HT-29 (cell line): ENCODE results near the gene ARNT2. TPM values are rescaled to one million over a fixed set of nuclear protein-coding genes. Genes with fewer than 3 reads are reported as not detected.
"Not testable (repeated sequence)": the region's sequence is repeated elsewhere in the genome, so short reads cannot be mapped to it uniquely, and the experiment has no call there.

Experiments
- DNase-seq: peaks from one replicate; pipeline ENCODE4 v3.0.0-alpha.2; 2015; ENCODE audit warnings: low spot score
- total RNA-seq: library from RNA; depleted of rRNA; stranded (reverse); fragments of >200 nt; shearing (Covaris generic); gene quantifications from 2 replicates; pipeline ENCODE4 v1.2.3, GENCODE V29; 2014; rRNA removed

Gene ARNT2
- total RNA-seq = not detected in 2 replicates

DNA sequence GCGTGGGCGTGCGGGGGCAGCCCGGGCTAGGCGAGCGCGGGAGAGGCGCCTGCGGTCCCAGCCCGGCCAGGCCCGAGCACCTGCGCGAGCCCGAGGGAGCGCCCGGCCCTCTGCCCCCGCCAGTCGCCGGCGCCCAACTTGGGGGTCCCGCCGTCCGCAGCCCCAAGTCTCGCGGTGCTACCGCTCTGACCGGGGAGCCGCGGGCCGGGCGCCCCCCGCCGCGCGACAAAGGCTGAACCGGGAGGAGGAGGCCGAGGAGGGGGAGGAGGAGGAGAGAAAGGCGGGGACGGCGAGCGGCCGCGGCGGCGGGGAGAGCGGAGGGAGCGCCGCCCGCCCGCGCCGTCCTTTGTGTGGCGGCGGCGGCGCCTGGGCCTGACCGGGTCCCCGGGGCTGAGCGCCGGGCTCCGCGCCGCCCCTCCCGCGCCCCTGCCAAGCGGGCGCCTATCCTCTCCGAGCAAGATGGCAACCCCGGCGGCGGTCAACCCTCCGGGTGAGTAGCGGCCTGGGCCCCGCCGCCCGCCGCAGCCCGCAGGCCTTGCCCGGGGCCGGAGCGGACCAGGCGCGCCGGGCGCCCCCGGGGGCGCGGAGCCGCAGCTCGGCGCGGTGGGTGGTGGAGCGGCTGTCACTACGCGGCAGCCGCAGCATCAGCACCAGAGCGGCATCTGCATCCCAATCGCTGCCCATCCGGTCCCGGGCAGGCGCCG, at the start of gene ARNT2:
Gene ARNT2 (plus strand): TSS at position 326 of the 704 bp plus-strand sequence. CDS start 134 bp downstream, at position 460.
- DNase-seq = no peak

GRCh38 chr15:80367094-80367493, 37.1 kb upstream of the ARNT2 start:
- peak; percentile 71 for DNase-seq

DNA sequence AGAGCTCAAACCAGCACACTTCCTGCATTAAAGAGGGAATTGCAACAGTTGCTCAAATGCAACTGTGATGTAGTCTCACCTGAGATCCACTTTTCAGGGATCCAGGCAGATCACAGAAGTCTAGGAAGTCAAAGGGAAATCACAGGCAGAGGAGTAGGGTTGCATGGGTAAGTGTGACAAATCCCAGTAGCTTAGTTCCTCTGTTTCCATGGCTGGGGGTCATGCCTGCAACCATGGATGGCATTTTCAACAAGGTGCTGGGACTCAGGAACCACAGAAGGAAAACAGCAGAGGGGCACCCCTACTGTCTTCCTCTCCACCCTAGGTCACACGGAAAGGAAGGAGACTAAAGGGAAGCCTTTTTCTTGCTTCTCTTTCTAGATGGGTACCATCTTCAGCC, 36.5 kb upstream of the ARNT2 start:
- no peak for DNase-seq

DNA sequence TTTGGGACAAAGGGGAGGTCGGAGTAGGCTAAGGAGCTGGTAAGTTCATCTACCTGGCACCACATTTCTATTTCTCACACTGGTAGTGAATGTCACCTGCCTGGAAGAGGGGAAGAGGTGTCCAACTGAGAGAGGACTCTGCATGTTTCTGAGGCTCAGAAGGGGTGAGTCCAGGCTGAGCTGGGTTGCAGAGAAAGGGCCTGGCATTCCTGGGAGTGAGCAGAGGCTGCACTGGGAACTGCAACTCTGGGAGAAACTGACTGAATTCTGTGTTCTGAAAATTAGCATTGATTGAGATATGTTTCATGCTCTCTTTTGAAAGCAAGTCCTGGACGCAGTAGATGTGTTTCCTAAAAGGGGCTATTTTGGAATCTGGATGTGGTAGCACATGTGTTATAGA, 32.3 kb upstream of the ARNT2 start:
- DNase-seq = no peak

- no peak for DNase-seq
Observed at GRCh38 chr15:80374441-80374840, 29.7 kb upstream of the ARNT2 start.

DNA sequence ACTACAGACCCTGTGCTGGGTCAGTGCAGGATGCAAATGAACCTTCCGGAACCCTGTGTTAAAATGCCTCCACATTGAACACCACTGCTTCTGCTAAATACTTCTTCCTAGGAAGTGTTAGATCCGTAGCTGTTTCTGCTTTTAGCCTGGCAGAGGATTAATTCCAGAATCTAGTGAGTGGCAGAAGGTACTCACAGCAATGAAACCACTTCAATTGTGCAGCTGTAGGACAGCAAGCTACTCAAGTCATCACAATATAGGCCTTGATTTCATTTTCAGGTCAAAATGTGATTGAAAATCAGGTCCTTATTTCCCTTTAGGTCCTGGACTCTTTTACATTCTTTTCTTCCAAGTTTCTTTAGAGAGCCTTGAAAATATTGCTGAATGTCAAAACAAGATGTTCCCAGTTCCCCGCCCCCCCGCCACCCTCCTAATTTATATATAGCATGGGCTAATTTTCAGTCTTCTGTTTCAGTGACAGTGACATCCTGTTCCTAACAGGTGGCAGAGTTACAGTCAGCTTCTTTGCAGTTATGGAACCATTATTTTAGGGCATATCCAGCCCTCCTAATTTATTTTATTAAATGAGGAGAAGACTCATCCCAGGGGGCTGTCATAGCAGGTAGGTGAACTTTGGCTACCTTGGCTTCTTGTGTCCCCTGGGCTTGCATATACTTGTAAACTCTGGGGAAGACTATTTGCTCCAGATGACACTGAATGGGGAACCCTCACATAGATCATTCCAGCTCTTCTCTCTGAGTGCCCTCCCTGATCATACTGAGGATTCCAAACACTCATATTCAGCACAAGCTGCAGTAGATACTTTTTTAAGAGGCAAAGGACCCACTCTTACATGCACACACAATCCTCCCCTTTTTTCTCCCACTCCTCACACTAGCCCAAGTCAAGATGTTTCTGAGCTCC, 28.0 kb upstream of the ARNT2 start:
- DNase-seq = no peak

- DNase-seq = no peak
Observed at GRCh38 chr15:80379693-80380092, 24.5 kb upstream of the ARNT2 start.

DNA sequence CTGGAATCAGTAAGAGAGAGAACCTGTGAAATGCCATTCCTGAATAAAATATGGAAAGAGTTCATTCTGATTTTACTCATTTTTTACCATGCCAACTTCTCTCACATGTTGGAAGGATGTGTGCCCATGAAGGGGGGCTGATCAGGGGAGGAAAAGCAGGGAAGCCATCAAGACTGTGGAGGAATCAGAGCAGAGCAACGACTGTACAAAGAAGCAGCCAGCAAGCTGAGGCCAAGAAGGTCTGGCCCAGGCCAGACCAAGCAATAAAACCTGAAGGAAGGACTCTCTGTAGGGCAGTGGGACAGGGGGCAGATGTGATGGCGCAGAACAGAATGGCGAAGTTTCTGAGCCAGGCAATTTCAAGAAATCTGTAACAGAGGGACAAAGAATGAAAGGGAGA, 24.0 kb upstream of the ARNT2 start:
- no peak for DNase-seq

DNA sequence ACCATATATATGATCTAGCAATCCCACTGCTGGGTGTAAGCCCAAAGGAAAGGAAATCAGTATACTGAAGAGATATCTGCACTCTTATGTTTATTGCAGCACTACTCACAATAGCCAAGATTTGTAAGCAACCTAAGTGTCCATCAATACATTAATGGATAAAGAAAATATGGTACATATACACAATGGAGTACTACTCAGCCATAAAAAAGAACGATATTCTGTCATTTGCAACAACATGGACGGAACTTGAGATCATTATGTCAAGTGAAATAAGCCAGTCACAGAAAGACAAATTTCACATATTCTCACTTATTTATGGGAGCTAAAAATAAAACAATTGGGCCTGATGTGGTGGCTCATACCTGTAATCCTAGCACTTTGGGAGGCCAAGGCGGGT, 21.9 kb upstream of the ARNT2 start:
- DNase-seq = no peak

- no peak for DNase-seq
Observed at GRCh38 chr15:80384432-80384831, 19.8 kb upstream of the ARNT2 start.

GRCh38 chr15:80386151-80386550, 18.0 kb upstream of the ARNT2 start:
- no peak for DNase-seq

DNA sequence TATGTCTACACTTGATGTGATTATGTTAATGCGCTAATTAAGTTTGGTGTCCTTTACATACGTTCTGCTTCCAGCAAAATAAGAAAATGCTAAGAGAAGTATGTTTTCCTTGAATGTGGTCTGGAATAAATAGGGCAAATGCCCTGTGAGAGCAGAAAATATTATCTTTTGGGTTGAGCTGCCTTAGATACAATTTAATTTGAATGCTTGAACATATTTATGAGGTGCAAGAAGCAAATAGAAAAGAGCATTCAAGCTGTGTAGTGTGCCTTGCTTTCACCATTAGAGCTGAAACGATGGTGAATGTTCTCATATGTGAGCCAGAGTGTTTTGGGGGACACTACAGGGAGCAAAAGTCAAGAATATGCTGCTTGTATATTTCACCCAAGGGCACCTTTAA, 15.9 kb upstream of the ARNT2 start:
- no peak for DNase-seq

DNA sequence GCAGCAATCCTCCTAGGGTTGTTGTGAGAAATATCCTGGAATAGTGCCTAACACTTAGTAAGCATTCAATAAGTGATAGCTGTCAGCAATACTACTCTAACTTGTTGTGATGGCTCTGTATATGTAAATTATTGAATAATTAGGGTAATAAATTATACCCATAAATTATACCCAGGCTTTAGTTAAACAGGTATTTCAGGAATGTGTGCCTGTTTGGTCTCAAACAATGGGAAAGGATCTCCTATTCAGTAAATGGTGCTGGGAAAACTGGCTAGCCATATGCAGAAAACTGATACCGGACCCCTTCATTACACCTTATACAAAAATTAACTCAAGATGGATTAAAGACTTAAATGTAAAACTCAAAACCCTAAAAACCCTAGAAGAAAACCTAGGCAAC, 14.8 kb upstream of the ARNT2 start:
- no peak for DNase-seq

- DNase-seq = not testable (repeated sequence)
Observed at GRCh38 chr15:80390942-80391341, 13.2 kb upstream of the ARNT2 start.

DNA sequence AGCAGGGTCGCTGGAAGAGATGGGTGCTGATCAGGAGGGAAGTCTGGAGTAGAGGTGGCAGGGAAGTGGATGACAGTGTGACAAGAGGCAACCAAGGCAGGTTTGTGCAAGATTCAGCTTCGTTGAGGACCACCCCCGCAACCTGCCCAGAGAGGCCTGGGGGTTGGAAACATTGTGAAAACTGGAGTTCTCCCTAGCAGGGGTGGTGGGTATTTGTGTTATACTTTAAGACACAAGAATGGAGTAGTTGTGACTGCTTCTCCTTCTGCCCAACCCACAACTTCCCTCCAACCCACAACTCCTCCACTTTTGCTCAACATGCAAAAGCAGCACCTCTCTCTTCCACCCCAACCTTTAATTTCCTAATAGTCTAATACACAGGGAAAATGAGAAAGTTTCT, 8.6 kb upstream of the ARNT2 start:
- no peak for DNase-seq

- no peak for DNase-seq
Observed at GRCh38 chr15:80396096-80396495, 8.1 kb upstream of the ARNT2 start.

DNA sequence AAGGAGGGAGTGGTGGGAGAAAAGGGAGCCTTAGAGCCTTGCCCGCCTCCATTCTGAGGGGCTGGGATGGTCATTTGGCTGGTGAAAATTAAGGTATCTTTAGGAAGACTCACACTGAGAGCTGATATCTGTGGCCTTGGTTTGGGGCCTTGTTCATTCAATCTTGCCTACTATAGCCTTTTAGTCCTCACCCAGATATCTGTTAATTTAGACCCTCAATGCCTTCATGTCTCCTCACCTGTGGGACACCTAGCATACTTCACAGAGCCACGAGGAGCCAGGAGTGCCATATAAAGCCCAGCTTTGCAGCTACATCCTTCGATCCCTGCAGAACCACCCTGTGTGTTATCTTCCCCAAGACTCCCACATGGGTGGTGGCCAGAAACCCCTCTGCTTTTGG, 4.7 kb upstream of the ARNT2 start:
- DNase-seq = no peak

DNA sequence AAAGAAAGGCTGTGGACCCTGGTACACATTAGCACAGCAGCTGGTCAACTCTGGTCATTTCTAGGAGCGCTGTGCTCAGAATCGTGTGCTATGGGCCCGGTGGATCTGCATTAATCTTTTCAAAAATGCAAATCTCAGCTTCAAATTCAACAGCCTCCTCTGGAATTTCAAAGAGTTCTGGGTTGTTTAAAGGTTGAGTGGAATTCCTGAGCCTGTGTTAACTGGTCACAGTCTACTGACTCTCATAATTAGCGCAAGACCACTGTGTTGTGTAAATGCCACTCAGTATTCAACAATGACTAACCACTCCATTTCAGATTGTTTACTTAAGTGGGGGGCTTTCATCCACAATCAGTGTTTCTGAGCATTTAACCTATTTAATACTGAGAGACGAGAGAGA, 2.7 kb upstream of the ARNT2 start:
- no peak for DNase-seq

GRCh38 chr15:80402339-80402738, 1.8 kb upstream of the ARNT2 start:
- no peak for DNase-seq

DNA sequence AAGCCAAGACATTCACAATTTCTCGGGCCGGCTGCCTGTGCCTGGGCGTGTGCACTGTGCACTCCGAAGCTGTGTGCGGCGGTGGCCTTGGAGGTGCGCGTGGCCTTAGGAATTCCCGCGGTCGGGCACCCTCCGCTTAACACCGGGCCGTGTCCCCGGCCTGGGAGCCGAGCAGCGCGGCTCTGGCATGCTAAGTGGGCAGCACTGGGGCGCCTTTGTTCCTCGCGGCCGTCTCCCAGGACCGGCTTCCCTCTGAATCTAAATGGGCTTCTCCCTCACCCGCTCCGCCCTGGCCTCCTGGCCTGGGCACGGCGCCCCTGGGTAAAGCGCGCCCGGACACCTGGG, 498 bp upstream of the ARNT2 start:
- DNase-seq = no peak

DNA sequence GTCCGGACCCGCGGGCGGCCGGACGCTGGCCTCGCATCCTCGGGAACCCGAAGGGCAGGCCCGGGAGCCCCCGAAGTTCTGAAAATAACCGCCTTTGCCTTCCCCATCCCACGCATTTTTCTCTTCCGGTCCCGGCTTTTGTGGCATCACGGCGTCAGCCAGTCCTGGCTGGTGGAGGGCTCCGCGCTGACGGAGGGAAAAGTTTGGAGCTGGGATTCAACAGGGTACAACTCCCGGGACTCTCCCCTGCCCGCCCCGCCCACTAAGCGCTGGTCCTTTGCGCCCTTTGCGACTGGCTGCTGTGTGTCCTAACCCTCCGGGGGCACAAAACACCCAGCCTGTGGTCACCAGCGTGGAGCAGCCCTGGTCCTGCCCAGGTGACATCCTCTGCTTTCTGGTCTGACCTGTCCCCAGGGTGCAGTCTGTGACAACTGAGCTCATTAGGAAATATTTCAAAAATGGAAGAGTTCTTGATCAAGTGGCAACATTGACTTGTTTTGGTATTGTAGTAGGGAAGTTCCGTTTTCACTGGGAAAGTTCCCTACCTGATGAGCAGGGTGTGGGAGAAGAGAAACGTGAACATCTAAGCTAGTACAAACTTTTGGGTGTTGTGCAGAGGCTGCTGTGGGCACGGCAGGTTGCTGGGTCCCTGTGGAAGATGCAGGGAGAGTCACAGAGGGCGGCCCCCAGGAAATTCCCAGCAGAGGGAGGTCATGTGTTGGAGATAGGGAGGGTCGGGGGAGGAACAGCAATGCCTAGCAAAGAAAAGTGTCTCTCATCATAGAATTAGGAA, 775 bp downstream of the ARNT2 start:
- DNase-seq = no peak

DNA sequence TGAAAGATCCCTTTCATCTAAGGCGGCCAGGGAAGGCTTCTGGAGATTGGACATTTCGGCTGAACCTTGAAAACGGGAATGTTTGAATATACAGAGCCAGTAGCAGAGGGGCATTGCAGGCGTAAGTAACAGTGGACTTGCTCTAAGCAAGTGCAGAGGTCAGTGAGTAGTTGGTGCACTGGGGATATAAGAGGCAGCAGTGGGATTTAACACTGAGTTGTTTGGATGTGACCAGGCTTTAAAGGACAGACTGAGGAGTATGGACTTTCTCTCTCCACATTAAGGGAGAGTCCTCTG, 1.3 kb downstream of the ARNT2 start:
- DNase-seq = no peak
